OCI-LY3 (cell line): ENCODE measurements around the gene FAM229A.

Experiments
- CTCF ChIP-seq: fragments of 200-600, 300-600 bp; sonication (generic); IDR thresholded peaks from 2 replicates; pipeline ENCODE4 v1.5.1; 2014; ENCODE audit warnings: antibody characterized with exemption, low read length, low read depth
- EZH2phosphoT487 ChIP-seq: fragments of 200-600 bp; shearing (Covaris generic); IDR thresholded peaks from 2 replicates; pipeline ENCODE4 v1.6.1; 2018; ENCODE audit warnings: antibody characterized with exemption, mixed run types, low read depth

GRCh38 chr1:32329931-32330466 is 32.3 kb downstream of the FAM229A start:
- TF ChIP-seq EZH2phosphoT487, result no peak
- no peak for TF ChIP-seq CTCF
